Mesothelial cell of epicardium (in vitro differentiated cells): Measurements from ENCODE around the gene TBC1D22A. TPM values are rescaled to one million over a fixed set of nuclear protein-coding genes. Genes with fewer than 3 reads are reported as not detected.

ENCODE experiments used
- DNase-seq, 2 experiments: peaks; one replicate each; pipeline ENCODE4 v3.0.0; 2021; ENCODE audit warnings: low spot score in 2 of 2; ENCODE audit not compliant: unreplicated experiment in 2 of 2
- H3K27ac Mint-ChIP-seq: 2 replicates; pipeline ENCODE4 v1.8.0; 2021; ENCODE audit warnings: mixed read lengths
- H3K27me3 Mint-ChIP-seq: 2 replicates; pipeline ENCODE4 v1.8.0; 2021; ENCODE audit warnings: low read depth, mixed read lengths
- H3K36me3 Mint-ChIP-seq: 2 replicates; pipeline ENCODE4 v1.8.0; 2021; ENCODE audit warnings: mixed read lengths
- H3K4me1 Mint-ChIP-seq: 2 replicates; pipeline ENCODE4 v1.8.0; 2021; ENCODE audit warnings: mixed read lengths
- H3K4me3 Mint-ChIP-seq: 2 replicates; pipeline ENCODE4 v1.8.0; 2021; ENCODE audit warnings: mild to moderate bottlenecking, moderate library complexity, mixed read lengths
- H3K9me3 Mint-ChIP-seq: 2 replicates; pipeline ENCODE4 v1.8.0; 2021; ENCODE audit warnings: mixed read lengths
- CTCF ChIP-seq: fragments of 200-600 bp; sonication (generic); IDR thresholded peaks from one replicate; pipeline ENCODE4 v1.5.0; 2021; ENCODE audit warnings: antibody characterized with exemption; ENCODE audit not compliant: unreplicated experiment
- total RNA-seq: library from RNA; stranded (reverse); gene quantifications from 3 replicates; pipeline ENCODE4 v1.2.1, GENCODE V29; 2021

Gene TBC1D22A
- total RNA-seq, 1 donor from 2014 or later = 26.6 TPM

- H3K4me1 Mint-ChIP-seq = no peaks in the 10 kb centered on the region
- H3K27ac Mint-ChIP-seq = no peak overlapping the region
- DNase-seq = no peak
- H3K9me3 Mint-ChIP-seq = peaks cover 6% of the 10 kb centered on the region
- no peak for TF ChIP-seq CTCF
- H3K4me3 Mint-ChIP-seq = no peak overlapping the region
- peaks cover 2% of the 10 kb centered on the region for H3K36me3 Mint-ChIP-seq
- H3K27me3 Mint-ChIP-seq = no peaks in the 10 kb centered on the region
These were observed 350.8 kb downstream of the TBC1D22A start for GRCh38 chr22:47112994-47113852.

DNA sequence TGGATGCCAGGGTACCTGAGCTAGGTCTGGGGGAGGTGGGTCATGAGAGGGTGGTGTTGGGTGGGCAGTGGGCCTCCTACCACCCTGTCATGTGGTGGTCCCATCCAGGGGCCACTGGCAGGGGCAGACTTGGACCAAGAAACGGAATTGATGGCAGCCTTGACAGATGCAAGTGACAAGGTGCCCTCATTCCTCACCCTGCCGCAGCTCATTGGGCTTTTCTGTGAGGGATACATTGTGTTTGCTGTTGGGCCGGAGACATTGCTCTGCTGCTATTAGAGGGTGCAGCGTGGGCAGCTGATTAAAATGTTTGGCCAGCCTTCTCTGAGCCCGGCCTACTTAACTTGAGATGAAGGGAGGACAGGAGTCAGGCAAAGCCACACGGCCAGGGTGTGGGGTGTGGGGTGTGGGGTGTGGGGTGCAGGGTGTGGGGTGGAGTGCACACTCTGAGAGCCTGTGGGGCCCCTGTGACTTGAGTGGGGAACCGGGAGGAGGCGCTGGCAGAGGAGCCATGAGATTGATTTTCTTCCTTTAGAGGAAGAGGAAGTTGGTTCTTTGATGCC lies 351.5 kb downstream of the TBC1D22A start:
- Mint-ChIP-seq H3K4me1 (no peaks in the 10 kb centered on the region), H3K4me3 (no peak overlapping the region), H3K9me3 (peaks cover 2% of the 10 kb centered on the region), H3K36me3 (peaks cover 2% of the 10 kb centered on the region), H3K27ac (no peak overlapping the region), H3K27me3 (no peaks in the 10 kb centered on the region)
- no peak for DNase-seq
- TF ChIP-seq CTCF = no peak

- H3K4me1 Mint-ChIP-seq = no peaks in the 10 kb centered on the region
- no peaks in the 10 kb centered on the region for H3K27me3 Mint-ChIP-seq
- TF ChIP-seq CTCF = no peak
- H3K36me3 Mint-ChIP-seq = peaks cover 2% of the 10 kb centered on the region
- H3K4me3 Mint-ChIP-seq = no peak overlapping the region
- H3K27ac Mint-ChIP-seq = no peak overlapping the region
- DNase-seq = no peak
- H3K9me3 Mint-ChIP-seq = no peaks in the 10 kb centered on the region
These were observed 352.5 kb downstream of the TBC1D22A start for GRCh38 chr22:47114813-47115517.

DNA sequence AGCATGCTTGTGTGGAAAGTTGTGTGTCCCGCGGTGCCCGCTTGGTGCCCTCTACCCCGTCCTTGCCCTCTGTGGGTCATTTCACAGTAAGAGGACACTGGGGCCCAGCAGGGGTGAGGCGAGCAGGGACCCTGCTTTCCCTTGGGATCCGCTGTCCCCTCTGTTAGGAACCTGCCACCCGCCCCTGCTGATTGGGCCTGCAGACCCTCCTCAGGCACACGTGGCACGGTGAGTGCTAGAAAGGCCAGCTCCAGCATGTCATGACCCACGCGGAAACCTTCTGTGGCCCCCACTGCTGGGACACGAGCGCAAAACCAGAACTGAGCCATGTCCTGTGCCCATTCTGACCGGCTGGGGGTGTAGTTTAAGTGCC lies 353.1 kb downstream of the TBC1D22A start:
- no peak for DNase-seq
- TF ChIP-seq CTCF = no peak
- Mint-ChIP-seq H3K4me3 (no peak overlapping the region), H3K36me3 (peaks cover 2% of the 10 kb centered on the region), H3K9me3 (no peaks in the 10 kb centered on the region), H3K27ac (no peak overlapping the region), H3K27me3 (no peaks in the 10 kb centered on the region), H3K4me1 (no peaks in the 10 kb centered on the region)

DNA sequence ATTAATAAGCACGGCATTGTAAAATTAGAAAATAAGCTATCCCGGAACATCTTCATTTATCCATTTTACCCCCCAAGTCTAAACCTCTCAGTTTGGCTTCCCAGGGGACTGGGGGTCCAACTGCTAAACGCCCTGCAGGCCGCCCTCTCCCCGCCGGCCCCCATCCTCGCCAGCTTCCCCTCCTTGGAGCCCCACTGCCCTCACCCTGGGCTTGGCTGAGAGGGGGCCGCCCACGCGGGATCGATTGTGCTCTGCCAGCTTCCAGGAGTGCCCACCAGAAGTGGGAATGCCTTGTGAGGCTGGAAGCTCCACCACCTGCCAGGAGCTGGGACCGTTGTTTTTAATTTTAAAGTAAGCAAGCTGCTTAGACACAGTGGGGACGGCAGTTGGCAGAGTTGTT lies 353.5 kb downstream of the TBC1D22A start:
- no peak for DNase-seq
- Mint-ChIP-seq H3K36me3 (peaks cover 2% of the 10 kb centered on the region), H3K9me3 (no peaks in the 10 kb centered on the region), H3K27me3 (no peaks in the 10 kb centered on the region), H3K27ac (no peak overlapping the region), H3K4me3 (no peak overlapping the region), H3K4me1 (no peaks in the 10 kb centered on the region)
- TF ChIP-seq CTCF = no peak
